HCEC 1CT (cell line): ENCODE measurements around the gene AMH.

Experiments
- DNase-seq: peaks from one replicate; pipeline ENCODE4 v3.0.0-alpha.2; 2017

The AMH gene

GRCh38 chr19:2236314-2237050 lies 12.6 kb upstream of the AMH start, which contains the start of the genes PLEKHJ1 and SF3A2:
TSS of gene PLEKHJ1 (minus strand) at chr19:2236329. CDS start at chr19:2236248, 81 bp downstream.
TSS of gene SF3A2 (plus strand) at chr19:2236824. CDS start at chr19:2243419, 6,595 bp downstream.
- DNase-seq = peak; percentile 97

GRCh38 chr19:2237051-2237868 lies 11.9 kb upstream of the AMH start:
- DNase-seq = no peak

GRCh38 chr19:2237869-2238153 lies 11.3 kb upstream of the AMH start:
- DNase-seq = no peak

GRCh38 chr19:2239173-2239572 lies 9.9 kb upstream of the AMH start:
- DNase-seq = no peak

- DNase-seq = no peak
These were observed 9.1 kb upstream of the AMH start for GRCh38 chr19:2239771-2240770.

GRCh38 chr19:2240881-2241760 lies 8.0 kb upstream of the AMH start:
- DNase-seq = no peak

- DNase-seq = no peak
These were observed 7.0 kb upstream of the AMH start for GRCh38 chr19:2242092-2242537.

GRCh38 chr19:2242816-2243215 lies 6.3 kb upstream of the AMH start:
- DNase-seq = no peak

- no peak for DNase-seq
These were observed 5.6 kb upstream of the AMH start for GRCh38 chr19:2243274-2244124.

GRCh38 chr19:2244125-2244411 lies 5.1 kb upstream of the AMH start:
- DNase-seq = no peak

- DNase-seq = no peak
These were observed 4.6 kb upstream of the AMH start for GRCh38 chr19:2244486-2244885.

- no peak for DNase-seq
These were observed 3.9 kb upstream of the AMH start for GRCh38 chr19:2245273-2245672.

- no peak for DNase-seq
These were observed 3.0 kb upstream of the AMH start for GRCh38 chr19:2246014-2246620.

GRCh38 chr19:2246801-2247361 lies 2.2 kb upstream of the AMH start:
- peak; percentile 53 for DNase-seq

- DNase-seq = no peak
These were observed 1.6 kb upstream of the AMH start for GRCh38 chr19:2247433-2248101.

GRCh38 chr19:2248136-2249009 lies 750 bp upstream of the AMH start:
- DNase-seq = no peak

GRCh38 chr19:2249880-2250765 lies 1.0 kb downstream of the AMH start:
- DNase-seq = no peak

- DNase-seq = no peak
These were observed 1.6 kb downstream of the AMH start for GRCh38 chr19:2250766-2251105.
